ENCODE results near the gene OR10A5.

The OR10A5 gene

GRCh38 chr11:6824136-6824823 is 21.2 kb upstream of the OR10A5 start:
- no peak overlapping the region for H3K27ac ChIP-seq
- no peak for TF ChIP-seq ZFX (IDR thresholded peaks at IDR 0.05)
- no peak for TF ChIP-seq CTCF (conservative IDR thresholded peaks at IDR 0.05)

- no peak for TF ChIP-seq CTCF (conservative IDR thresholded peaks at IDR 0.05)
- no peak for TF ChIP-seq ZFX (IDR thresholded peaks at IDR 0.05)
- H3K27ac ChIP-seq = no peak overlapping the region
These were observed 20.2 kb upstream of the OR10A5 start for GRCh38 chr11:6825231-6825744.

GRCh38 chr11:6828103-6828502 is 17.4 kb upstream of the OR10A5 start:
- H3K27ac ChIP-seq = no peak overlapping the region
- no peak for TF ChIP-seq ZFX (IDR thresholded peaks at IDR 0.05)
- no peak for TF ChIP-seq CTCF (conservative IDR thresholded peaks at IDR 0.05)

GRCh38 chr11:6833356-6833755 is 12.1 kb upstream of the OR10A5 start:
- TF ChIP-seq ZFX (IDR thresholded peaks at IDR 0.05) = no peak
- TF ChIP-seq CTCF (conservative IDR thresholded peaks at IDR 0.05) = no peak
- H3K27ac ChIP-seq = no peak overlapping the region

- TF ChIP-seq ZFX (IDR thresholded peaks at IDR 0.05) (no peak), CTCF (conservative IDR thresholded peaks at IDR 0.05) (no peak)
- H3K27ac ChIP-seq = no peak overlapping the region
These were observed 11.5 kb upstream of the OR10A5 start for GRCh38 chr11:6834021-6834420.

- no peak for TF ChIP-seq CTCF (conservative IDR thresholded peaks at IDR 0.05)
- no peak for TF ChIP-seq ZFX (IDR thresholded peaks at IDR 0.05)
- no peak overlapping the region for H3K27ac ChIP-seq
These were observed 3.8 kb upstream of the OR10A5 start for GRCh38 chr11:6841694-6842093.

GRCh38 chr11:6843670-6844069 is 1.8 kb upstream of the OR10A5 start:
- H3K27ac ChIP-seq = no peak overlapping the region
- TF ChIP-seq CTCF (conservative IDR thresholded peaks at IDR 0.05) (no peak), ZFX (IDR thresholded peaks at IDR 0.05) (no peak)
